Stomach (tissue), 4 donors: ENCODE measurements around the gene SLC25A42.

Experiments used
- CTCF ChIP-seq, 7 experiments: fragments of 450-650 bp in 4 of 7; fragments of 200-600 bp in 3 of 7; sonication (generic) in 3 of 7; IDR thresholded peaks; one replicate each; pipeline ENCODE4 v1.5.1; 2016 to 2019; ENCODE audit warnings: antibody characterized with exemption in 7 of 7, control low read depth in 2 of 7, mild to moderate bottlenecking in 1 of 7
- EP300 ChIP-seq: sonication (generic); formaldehyde crosslinking; IDR thresholded peaks from one replicate; pipeline ENCODE4 v1.6.1; 2017; ENCODE audit warnings: antibody characterized with exemption
- POLR2A ChIP-seq, 4 donors: fragments of 450-650 bp; IDR thresholded peaks; one replicate each; pipeline ENCODE4 v1.6.1; 2016; ENCODE audit warnings: antibody characterized with exemption in 4 of 4, control low read depth in 2 of 4, mild to moderate bottlenecking in 1 of 4, moderate library complexity in 1 of 4
- POLR2AphosphoS5 ChIP-seq, 3 donors: sonication (generic); formaldehyde crosslinking; IDR thresholded peaks; one replicate each; pipeline ENCODE4 v1.6.1; 2016; ENCODE audit warnings: antibody characterized with exemption in 3 of 3

DNA sequence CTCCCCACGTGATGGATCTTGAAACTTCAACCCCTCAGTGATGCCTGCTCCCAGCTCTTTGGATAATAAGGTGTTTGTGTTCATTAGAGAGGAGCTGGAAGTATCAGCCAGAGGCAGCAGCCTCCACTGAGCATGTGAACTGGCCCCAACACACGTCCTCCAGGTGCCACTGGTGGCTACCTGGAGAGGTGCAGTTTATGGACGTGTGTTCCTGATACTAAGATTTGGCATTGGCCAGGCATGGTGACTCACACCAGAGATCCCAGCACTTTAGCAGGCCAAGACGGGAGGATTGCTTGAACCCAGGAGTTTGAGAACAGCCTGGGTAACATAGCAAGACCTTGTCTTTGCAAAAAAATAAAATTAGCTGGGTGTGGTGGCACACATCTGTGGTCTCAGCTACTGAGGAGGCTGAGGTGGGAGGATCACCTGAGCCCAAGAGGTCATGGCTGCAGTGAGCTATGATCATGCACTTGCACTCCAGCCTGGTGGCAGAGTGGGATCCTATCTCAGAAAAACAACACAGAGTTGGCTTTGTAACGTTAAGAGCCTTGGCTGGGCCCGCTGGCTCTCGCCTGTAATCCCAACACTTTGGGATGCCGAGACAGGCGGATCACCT, 34.4 kb downstream of the SLC25A42 start:
- TF ChIP-seq POLR2A (IDR thresholded peaks at IDR 0.05) (no peak), CTCF (IDR thresholded peaks at IDR 0.05) (no peak), POLR2AphosphoS5 (IDR thresholded peaks at IDR 0.05) (no peak), EP300 (no peak)
